ENCODE measurements around the gene IL17C. TPM values are rescaled to one million over a fixed set of nuclear protein-coding genes. Genes with fewer than 3 reads are reported as not detected.

IL17C gene
- total and polyA plus RNA-seq, 4 donors = not detected

- peaks cover 9 to 40% (median 22%) of the 10 kb centered on the region in 4 donors for H3K36me3 ChIP-seq (ENCODE audit: control insufficient read depth in 4 of 4, insufficient read depth in 3 of 4, low read depth in 1 of 4, low read length in 3 of 4)
- no peak overlapping the region for H3K27ac ChIP-seq (ENCODE audit: low read depth in 1 of 2, low read length in 2 of 2)
- 90% methylated on average over 28 of the region's 28 CpGs for WGBS
Observed at GRCh38 chr16:88654363-88655052, 16.1 kb downstream of the IL17C start.

More at GRCh38 chr16:88654363-88655052, 16.1 kb downstream of the IL17C start:
- peaks cover 0 to 6% (median 0%) of the 10 kb centered on the region in 4 donors for H3K4me1 ChIP-seq (ENCODE audit: control insufficient read depth in 4 of 4, insufficient read depth in 4 of 4, low read length in 3 of 4)
- DNase-seq (ENCODE audit: low spot score) = no peak
- TF ChIP-seq RAD21 (IDR thresholded peaks at IDR 0.05) = no peak
- no peak for TF ChIP-seq REST (IDR thresholded peaks at IDR 0.05)
- no peak for TF ChIP-seq YY1 (IDR thresholded peaks at IDR 0.05)
- no peak for TF ChIP-seq NR2F2 (IDR thresholded peaks at IDR 0.05)
- no peak for TF ChIP-seq EGR1 (IDR thresholded peaks at IDR 0.05; ENCODE audit: low read depth in 2 of 2)
- no peak for TF ChIP-seq SP1 (IDR thresholded peaks at IDR 0.05)
- TF ChIP-seq FOXA1 (IDR thresholded peaks at IDR 0.05) = no peak
- TF ChIP-seq ZBTB33 (IDR thresholded peaks at IDR 0.05) = no peak
- no peak for TF ChIP-seq TAF1 (conservative IDR thresholded peaks at IDR 0.05)
- TF ChIP-seq JUND (IDR thresholded peaks at IDR 0.05) = no peak
- TF ChIP-seq GABPA (IDR thresholded peaks at IDR 0.05 in 1 of 2, conservative IDR thresholded peaks at IDR 0.05 in 1 of 2) = no peak
- TF ChIP-seq HNF4A (conservative IDR thresholded peaks at IDR 0.05) = no peak
- TF ChIP-seq FOXA2 (IDR thresholded peaks at IDR 0.05) = no peak
- no peak for TF ChIP-seq CTCF (IDR thresholded peaks at IDR 0.05; ENCODE audit: low read depth, low read length, missing input control)
- TF ChIP-seq RXRA (IDR thresholded peaks at IDR 0.05) = no peak
- no peak for TF ChIP-seq ATF3 (IDR thresholded peaks at IDR 0.05)
- no peak for TF ChIP-seq HNF4G (IDR thresholded peaks at IDR 0.05)
- TF ChIP-seq MAX (IDR thresholded peaks at IDR 0.05) = no peak
- no peak overlapping the region for H3K4me3 ChIP-seq (ENCODE audit: low read depth in 1 of 3, low read length in 3 of 3)
- H3K27me3 ChIP-seq (ENCODE audit: control insufficient read depth in 4 of 4, insufficient read depth in 4 of 4, low read length in 3 of 4) = no peaks in the 10 kb centered on the region
- H3K9me3 ChIP-seq (ENCODE audit: control insufficient read depth in 4 of 4, low read length in 3 of 4) = no peaks in the 10 kb centered on the region
- no peak overlapping the region for H3K9ac ChIP-seq (ENCODE audit: low read depth in 1 of 2, low read length in 2 of 2)
